ENCODE results near the gene GFOD2. TPM values are rescaled to one million over a fixed set of nuclear protein-coding genes. Genes with fewer than 3 reads are reported as not detected.

Gene GFOD2
- total and polyA plus RNA-seq, 2 of the 13 experiments (the other 11 are each of a cell fraction or from before 2014, with no cell fraction given) = 11.1 to 17.2 TPM

DNA sequence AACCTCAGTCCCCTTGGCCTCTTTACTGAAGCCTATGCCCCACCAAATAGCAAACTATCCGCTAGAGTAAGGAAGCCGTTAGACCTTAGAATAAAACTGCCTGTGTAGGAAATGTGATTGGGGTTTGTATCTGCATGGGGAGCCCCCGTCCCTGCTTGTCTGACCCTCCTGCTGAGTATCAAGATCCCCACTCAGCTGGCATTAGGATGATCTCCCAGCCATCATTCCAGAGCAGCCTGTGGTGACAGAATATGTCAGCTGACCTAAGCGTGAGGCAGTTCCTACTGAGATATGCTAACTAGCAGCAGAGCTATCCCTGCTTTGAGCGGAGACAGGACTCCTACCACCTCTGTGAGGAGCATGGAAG, 645 bp upstream of the GFOD2 start (continued):
- TF ChIP-seq, protein P1, sequence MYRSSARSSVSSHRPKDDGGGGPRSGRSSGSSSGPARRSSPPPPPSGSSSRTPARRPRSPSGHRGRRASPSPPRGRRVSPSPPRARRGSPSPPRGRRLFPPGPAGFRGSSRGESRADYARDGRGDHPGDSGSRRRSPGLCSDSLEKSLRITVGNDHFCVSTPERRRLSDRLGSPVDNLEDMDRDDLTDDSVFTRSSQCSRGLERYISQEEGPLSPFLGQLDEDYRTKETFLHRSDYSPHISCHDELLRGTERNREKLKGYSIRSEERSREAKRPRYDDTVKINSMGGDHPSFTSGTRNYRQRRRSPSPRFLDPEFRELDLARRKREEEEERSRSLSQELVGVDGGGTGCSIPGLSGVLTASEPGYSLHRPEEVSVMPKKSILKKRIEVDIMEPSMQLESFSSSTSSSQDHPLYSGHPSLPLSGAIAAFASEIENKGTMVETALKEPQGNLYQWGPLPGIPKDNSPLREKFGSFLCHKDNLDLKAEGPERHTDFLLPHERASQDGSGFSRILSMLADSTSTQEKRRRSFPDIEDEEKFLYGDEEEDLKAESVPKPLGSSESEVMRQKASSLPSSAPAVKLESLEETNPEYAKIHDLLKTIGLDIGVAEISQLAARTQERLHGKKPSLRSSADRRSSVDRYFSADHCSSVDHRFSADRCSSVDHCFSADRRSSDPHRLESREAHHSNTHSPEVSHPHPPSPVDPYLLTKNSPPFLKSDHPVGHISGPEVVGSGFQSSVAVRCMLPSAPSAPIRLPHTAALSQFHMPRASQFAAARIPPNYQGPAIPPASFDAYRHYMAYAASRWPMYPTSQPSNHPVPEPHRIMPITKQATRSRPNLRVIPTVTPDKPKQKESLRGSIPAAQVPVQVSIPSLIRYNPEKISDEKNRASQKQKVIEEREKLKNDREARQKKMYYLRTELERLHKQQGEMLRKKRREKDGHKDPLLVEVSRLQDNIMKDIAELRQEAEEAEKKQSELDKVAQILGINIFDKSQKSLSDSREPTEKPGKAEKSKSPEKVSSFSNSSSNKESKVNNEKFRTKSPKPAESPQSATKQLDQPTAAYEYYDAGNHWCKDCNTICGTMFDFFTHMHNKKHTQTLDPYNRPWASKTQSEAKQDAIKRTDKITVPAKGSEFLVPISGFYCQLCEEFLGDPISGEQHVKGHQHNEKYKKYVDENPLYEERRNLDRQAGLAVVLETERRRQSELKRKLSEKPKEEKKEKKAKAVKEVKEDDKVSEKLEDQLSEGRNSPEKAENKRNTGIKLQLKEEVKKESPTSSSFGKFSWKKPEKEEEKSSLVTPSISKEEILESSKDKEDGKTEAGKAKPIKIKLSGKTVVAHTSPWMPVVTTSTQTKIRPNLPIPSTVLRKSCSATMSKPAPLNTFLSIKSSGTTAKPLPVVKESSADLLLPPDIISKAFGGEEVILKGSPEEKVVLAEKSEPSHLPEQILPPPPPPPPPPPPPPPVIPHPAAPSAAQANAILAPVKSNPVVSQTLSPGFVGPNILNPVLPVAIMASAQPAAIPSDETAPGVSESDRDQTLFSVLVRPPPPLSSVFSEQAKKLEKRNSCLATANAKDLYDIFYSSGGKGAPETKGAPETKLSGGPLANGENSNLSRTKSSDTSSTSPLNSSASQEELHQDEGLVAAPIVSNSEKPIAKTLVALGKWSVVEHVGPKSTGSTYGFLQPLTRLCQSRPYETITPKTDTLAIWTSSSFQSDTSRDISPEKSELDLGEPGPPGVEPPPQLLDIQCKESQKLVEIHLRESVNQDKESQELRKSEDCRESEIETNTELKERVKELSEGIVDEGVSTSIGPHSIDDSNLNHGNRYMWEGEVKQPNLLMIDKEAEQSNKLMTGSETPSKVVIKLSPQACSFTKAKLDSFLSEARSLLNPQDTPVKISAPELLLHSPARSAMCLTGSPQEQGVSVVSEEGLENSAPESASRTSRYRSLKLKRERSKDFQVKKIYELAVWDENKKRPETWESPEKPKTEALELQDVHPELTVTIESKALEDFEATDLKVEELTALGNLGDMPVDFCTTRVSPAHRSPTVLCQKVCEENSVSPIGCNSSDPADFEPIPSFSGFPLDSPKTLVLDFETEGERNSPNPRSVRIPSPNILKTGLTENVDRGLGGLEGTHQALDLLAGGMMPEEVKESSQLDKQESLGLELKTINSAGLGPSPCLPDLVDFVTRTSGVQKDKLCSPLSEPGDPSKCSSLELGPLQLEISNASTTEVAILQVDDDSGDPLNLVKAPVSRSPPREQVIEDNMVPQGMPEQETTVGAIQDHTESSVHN (CRISPR knock-in tag; IDR thresholded peaks at IDR 0.05) = peak; percentile 93; the same call in 1 of the 2 replicates
- TF ChIP-seq ESRRA (CRISPR knock-in tag; IDR thresholded peaks at IDR 0.05; ENCODE audit: low read depth) = 0 out of 2 replicates have a peak, but pooled peaks have one; percentile 8
- no peak for TF ChIP-seq ZNF180 (CRISPR knock-in tag; IDR thresholded peaks at IDR 0.05; ENCODE audit: borderline replicate concordance, low read depth)
- TF ChIP-seq CENPT (CRISPR knock-in tag; IDR thresholded peaks at IDR 0.05; ENCODE audit: low read depth) = peak; percentile 18; the same call in 1 of the 2 replicates
- TF ChIP-seq, protein P2, sequence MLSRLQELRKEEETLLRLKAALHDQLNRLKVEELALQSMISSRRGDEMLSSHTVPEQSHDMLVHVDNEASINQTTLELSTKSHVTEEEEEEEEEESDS (CRISPR knock-in tag; IDR thresholded peaks at IDR 0.05; ENCODE audit: borderline replicate concordance) = peak; percentile 62; the same call in 1 of the 2 replicates
- TF ChIP-seq HHEX (CRISPR knock-in tag; IDR thresholded peaks at IDR 0.05) = no peak
- TF ChIP-seq, protein P3, sequence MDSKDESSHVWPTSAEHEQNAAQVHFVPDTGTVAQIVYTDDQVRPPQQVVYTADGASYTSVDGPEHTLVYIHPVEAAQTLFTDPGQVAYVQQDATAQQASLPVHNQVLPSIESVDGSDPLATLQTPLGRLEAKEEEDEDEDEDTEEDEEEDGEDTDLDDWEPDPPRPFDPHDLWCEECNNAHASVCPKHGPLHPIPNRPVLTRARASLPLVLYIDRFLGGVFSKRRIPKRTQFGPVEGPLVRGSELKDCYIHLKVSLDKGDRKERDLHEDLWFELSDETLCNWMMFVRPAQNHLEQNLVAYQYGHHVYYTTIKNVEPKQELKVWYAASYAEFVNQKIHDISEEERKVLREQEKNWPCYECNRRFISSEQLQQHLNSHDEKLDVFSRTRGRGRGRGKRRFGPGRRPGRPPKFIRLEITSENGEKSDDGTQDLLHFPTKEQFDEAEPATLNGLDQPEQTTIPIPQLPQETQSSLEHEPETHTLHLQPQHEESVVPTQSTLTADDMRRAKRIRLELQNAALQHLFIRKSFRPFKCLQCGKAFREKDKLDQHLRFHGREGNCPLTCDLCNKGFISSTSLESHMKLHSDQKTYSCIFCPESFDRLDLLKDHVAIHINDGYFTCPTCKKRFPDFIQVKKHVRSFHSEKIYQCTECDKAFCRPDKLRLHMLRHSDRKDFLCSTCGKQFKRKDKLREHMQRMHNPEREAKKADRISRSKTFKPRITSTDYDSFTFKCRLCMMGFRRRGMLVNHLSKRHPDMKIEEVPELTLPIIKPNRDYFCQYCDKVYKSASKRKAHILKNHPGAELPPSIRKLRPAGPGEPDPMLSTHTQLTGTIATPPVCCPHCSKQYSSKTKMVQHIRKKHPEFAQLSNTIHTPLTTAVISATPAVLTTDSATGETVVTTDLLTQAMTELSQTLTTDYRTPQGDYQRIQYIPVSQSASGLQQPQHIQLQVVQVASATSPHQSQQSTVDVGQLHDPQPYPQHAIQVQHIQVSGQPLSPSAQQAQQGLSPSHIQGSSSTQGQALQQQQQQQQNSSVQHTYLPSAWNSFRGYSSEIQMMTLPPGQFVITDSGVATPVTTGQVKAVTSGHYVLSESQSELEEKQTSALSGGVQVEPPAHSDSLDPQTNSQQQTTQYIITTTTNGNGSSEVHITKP (CRISPR knock-in tag; IDR thresholded peaks at IDR 0.05; ENCODE audit: low read depth) = no peak
- TF ChIP-seq ZKSCAN1 (IDR thresholded peaks at IDR 0.05; ENCODE audit: low read length) = no peak
- TF ChIP-seq SOX13 (IDR thresholded peaks at IDR 0.05) = no peak
- TF ChIP-seq SOX13 (CRISPR knock-in tag; conservative IDR thresholded peaks at IDR 0.05 in 1 of 2, IDR thresholded peaks at IDR 0.05 in 1 of 2) = 0 out of 4 replicates have a peak, but pooled peaks of 1 of the 2 experiments have one; percentile 2
- TF ChIP-seq ATF7 (IDR thresholded peaks at IDR 0.05) = no peak
- no peak for TF ChIP-seq ATF7 (CRISPR knock-in tag; IDR thresholded peaks at IDR 0.05)
- TF ChIP-seq FLYWCH1 (CRISPR knock-in tag; IDR thresholded peaks at IDR 0.05) = 0 out of 2 replicates have a peak, but pooled peaks have one; percentile 45
- no peak for TF ChIP-seq POLR2A (IDR thresholded peaks at IDR 0.05; ENCODE audit: insufficient read depth in 1 of 2, low read depth in 2 of 2, low read length in 2 of 2)
- no peak for TF ChIP-seq ASH2L (IDR thresholded peaks at IDR 0.05; ENCODE audit: insufficient read length, low read depth, low read length)
- peak; percentile 15; the same call in 1 of the 2 replicates for TF ChIP-seq AKAP8 (CRISPR knock-in tag; IDR thresholded peaks at IDR 0.05)
- 0 out of 2 replicates have a peak, but pooled peaks have one; percentile 12 for TF ChIP-seq ZNF572 (CRISPR knock-in tag; IDR thresholded peaks at IDR 0.05)
- peak; percentile 11 for TF ChIP-seq ZNF781 (CRISPR knock-in tag; IDR thresholded peaks at IDR 0.05; ENCODE audit: borderline replicate concordance, not compliant biosample characterization)
- TF ChIP-seq WIZ (CRISPR knock-in tag; IDR thresholded peaks at IDR 0.05) = 0 out of 2 replicates have a peak, but pooled peaks have one; percentile 2
